Measurements from ENCODE around the gene GOLGA3.
A peak's percentile ranks its signal among the peaks of the same experiment; 100 is the strongest.
"Not testable (repeated sequence)": the region's sequence is repeated elsewhere in the genome, so short reads cannot be mapped to it uniquely, and the experiment has no call there.

Gene GOLGA3

GRCh38 chr12:132828706-132829534, at the start of gene GOLGA3:
GOLGA3 (minus strand) TSS chr12:132828869; CDS start chr12:132822128, 6,741 bp downstream.
- Mint-ChIP-seq H3K4me1 (peaks cover 49% of the 10 kb centered on the region), H3K27ac (peak within 1 kb of the TSS; percentile 100), H3K36me3 (peaks cover 64% of the 10 kb centered on the region)

GRCh38 chr12:132874620-132875019, 46.0 kb upstream of the GOLGA3 start:
- not testable (repeated sequence) for H3K4me3 Mint-ChIP-seq; H3K27ac Mint-ChIP-seq; H3K9me3 Mint-ChIP-seq; ATAC-seq; H3K4me1 Mint-ChIP-seq; DNase-seq (ENCODE audit: low spot score in 2 of 2)
- peaks cover 89% of the 10 kb centered on the region for H3K36me3 Mint-ChIP-seq

More at GRCh38 chr12:132828706-132829534, at the start of gene GOLGA3:
- H3K4me3 Mint-ChIP-seq = peak within 1 kb of the TSS; percentile 92
- peak; percentile 90 to 94 for DNase-seq (ENCODE audit: low spot score in 2 of 2)
- H3K9me3 Mint-ChIP-seq = no peaks in the 10 kb centered on the region
- peak; percentile 93 for ATAC-seq

GRCh38 chr12:132874175-132874574, 45.5 kb upstream of the GOLGA3 start:
- H3K9me3 Mint-ChIP-seq = no peaks in the 10 kb centered on the region
- no peak overlapping the region for H3K4me3 Mint-ChIP-seq
- DNase-seq (ENCODE audit: low spot score in 2 of 2) = no peak
- H3K27ac Mint-ChIP-seq = peak overlapping the region; percentile 74
- peaks cover 89% of the 10 kb centered on the region for H3K36me3 Mint-ChIP-seq
- no peak for ATAC-seq
- peaks cover 10% of the 10 kb centered on the region for H3K4me1 Mint-ChIP-seq

GRCh38 chr12:132873724-132874123, 45.1 kb upstream of the GOLGA3 start:
- DNase-seq (ENCODE audit: low spot score in 2 of 2) = no peak
- peak; percentile 24 for ATAC-seq
- H3K9me3 Mint-ChIP-seq = no peaks in the 10 kb centered on the region
- no peak overlapping the region for H3K4me3 Mint-ChIP-seq
- peak overlapping the region; percentile 74 for H3K27ac Mint-ChIP-seq
- peaks cover 10% of the 10 kb centered on the region for H3K4me1 Mint-ChIP-seq
- H3K36me3 Mint-ChIP-seq = peaks cover 86% of the 10 kb centered on the region

GRCh38 chr12:132872975-132873421, 44.3 kb upstream of the GOLGA3 start:
- DNase-seq (ENCODE audit: low spot score in 2 of 2) (no peak), ATAC-seq (peak; percentile 59)
- Mint-ChIP-seq H3K27ac (no peak overlapping the region), H3K9me3 (no peaks in the 10 kb centered on the region), H3K36me3 (peaks cover 85% of the 10 kb centered on the region), H3K4me3 (peak overlapping the region; percentile 9), H3K4me1 (peaks cover 10% of the 10 kb centered on the region)

GRCh38 chr12:132872073-132872855, 43.6 kb upstream of the GOLGA3 start:
- Mint-ChIP-seq H3K4me3 (peak overlapping the region; percentile 9), H3K9me3 (no peaks in the 10 kb centered on the region), H3K4me1 (peaks cover 10% of the 10 kb centered on the region), H3K27ac (peak overlapping the region; percentile 40), H3K36me3 (peaks cover 85% of the 10 kb centered on the region)
- ATAC-seq (no peak), DNase-seq (ENCODE audit: low spot score in 2 of 2) (no peak)

- no peak overlapping the region for H3K27ac Mint-ChIP-seq
- no peak for DNase-seq (ENCODE audit: low spot score in 2 of 2)
- H3K36me3 Mint-ChIP-seq = peaks cover 86% of the 10 kb centered on the region
- no peak for ATAC-seq
- H3K9me3 Mint-ChIP-seq = no peaks in the 10 kb centered on the region
- peaks cover 5% of the 10 kb centered on the region for H3K4me1 Mint-ChIP-seq
- no peak overlapping the region for H3K4me3 Mint-ChIP-seq
Measured at GRCh38 chr12:132869551-132869950, 40.9 kb upstream of the GOLGA3 start.

- ATAC-seq = no peak
- H3K4me1 Mint-ChIP-seq = no peaks in the 10 kb centered on the region
- H3K9me3 Mint-ChIP-seq = no peaks in the 10 kb centered on the region
- peaks cover 88% of the 10 kb centered on the region for H3K36me3 Mint-ChIP-seq
- no peak overlapping the region for H3K4me3 Mint-ChIP-seq
- DNase-seq (ENCODE audit: low spot score in 2 of 2) = no peak
- no peak overlapping the region for H3K27ac Mint-ChIP-seq
Measured at GRCh38 chr12:132866251-132866828, 37.7 kb upstream of the GOLGA3 start.

- no peaks in the 10 kb centered on the region for H3K4me1 Mint-ChIP-seq
- DNase-seq (ENCODE audit: low spot score in 2 of 2) (no peak), ATAC-seq (no peak)
- H3K36me3 Mint-ChIP-seq = peaks cover 88% of the 10 kb centered on the region
- H3K27ac Mint-ChIP-seq = no peak overlapping the region
- no peaks in the 10 kb centered on the region for H3K9me3 Mint-ChIP-seq
- H3K4me3 Mint-ChIP-seq = no peak overlapping the region
Measured at GRCh38 chr12:132861558-132861957, 32.9 kb upstream of the GOLGA3 start.

GRCh38 chr12:132858718-132859266, 30.1 kb upstream of the GOLGA3 start:
- peaks cover 92% of the 10 kb centered on the region for H3K36me3 Mint-ChIP-seq
- H3K27ac Mint-ChIP-seq = no peak overlapping the region
- no peaks in the 10 kb centered on the region for H3K4me1 Mint-ChIP-seq
- H3K4me3 Mint-ChIP-seq = no peak overlapping the region
- ATAC-seq = no peak
- no peak for DNase-seq (ENCODE audit: low spot score in 2 of 2)
- H3K9me3 Mint-ChIP-seq = no peaks in the 10 kb centered on the region

GRCh38 chr12:132857019-132857418, 28.4 kb upstream of the GOLGA3 start:
- H3K9me3 Mint-ChIP-seq; ATAC-seq; H3K27ac Mint-ChIP-seq; H3K4me3 Mint-ChIP-seq; DNase-seq (ENCODE audit: low spot score in 2 of 2); H3K4me1 Mint-ChIP-seq: not testable (repeated sequence)
- H3K36me3 Mint-ChIP-seq = peaks cover 96% of the 10 kb centered on the region

- H3K4me3 Mint-ChIP-seq = no peak overlapping the region
- H3K27ac Mint-ChIP-seq = no peak overlapping the region
- H3K9me3 Mint-ChIP-seq = no peaks in the 10 kb centered on the region
- peaks cover 96% of the 10 kb centered on the region for H3K36me3 Mint-ChIP-seq
- no peaks in the 10 kb centered on the region for H3K4me1 Mint-ChIP-seq
- DNase-seq (ENCODE audit: low spot score in 2 of 2) = no peak
- no peak for ATAC-seq
Measured at GRCh38 chr12:132856581-132856980, 27.9 kb upstream of the GOLGA3 start.

- not testable (repeated sequence) for ATAC-seq; H3K4me1 Mint-ChIP-seq; H3K27ac Mint-ChIP-seq; DNase-seq (ENCODE audit: low spot score in 2 of 2); H3K4me3 Mint-ChIP-seq; H3K9me3 Mint-ChIP-seq
- H3K36me3 Mint-ChIP-seq = peaks cover 96% of the 10 kb centered on the region
Measured at GRCh38 chr12:132855211-132855610, 26.5 kb upstream of the GOLGA3 start.

- H3K4me3 Mint-ChIP-seq = no peak overlapping the region
- ATAC-seq (no peak), DNase-seq (ENCODE audit: low spot score in 2 of 2) (no peak)
- H3K27ac Mint-ChIP-seq = no peak overlapping the region
- no peaks in the 10 kb centered on the region for H3K9me3 Mint-ChIP-seq
- H3K4me1 Mint-ChIP-seq = no peaks in the 10 kb centered on the region
- peaks cover 93% of the 10 kb centered on the region for H3K36me3 Mint-ChIP-seq
Measured at GRCh38 chr12:132853285-132854092, 24.8 kb upstream of the GOLGA3 start.

All from stimulated activated effector memory CD8-positive, alpha-beta T cell treated with anti-CD3 and anti-CD28 coated beads, Interleukin-12 subunit alpha, Interleukin-12 subunit beta, amount 100 ng/mL, for 72 hours (primary cell).